Activated naive CD4-positive, alpha-beta T cell treated with anti-CD3 and anti-CD28 coated beads, Interleukin-2, amount 50 U/mL, for 72 hours (primary cell): Measurements from ENCODE around the gene ZMYND8. TPM values are rescaled to one million over a fixed set of nuclear protein-coding genes. Genes with fewer than 3 reads are reported as not detected.
A peak's percentile ranks its signal among the peaks of the same experiment; 100 is the strongest.
"Not testable (repeated sequence)": the region's sequence is repeated elsewhere in the genome, so short reads cannot be mapped to it uniquely, and the experiment has no call there.

Source experiments
- ATAC-seq, 2 donors: fragments of 150-1000 bp; cut with Tn5 transposase; 2 replicates each; pipeline ENCODE4 v1.10.0; 2021; ENCODE audit warnings: mild to moderate bottlenecking in 2 of 2, moderate library complexity in 2 of 2
- DNase-seq, 2 donors: peaks; one replicate each; pipeline ENCODE4 v3.0.0; 2021 to 2022; ENCODE audit warnings: low spot score in 2 of 2
- H3K27ac Mint-ChIP-seq, 2 donors: one replicate each; pipeline ENCODE4 v1.8.0; 2022; ENCODE audit warnings: mild to moderate bottlenecking in 2 of 2, mixed read lengths in 2 of 2
- H3K36me3 Mint-ChIP-seq, 2 donors: one replicate each; pipeline ENCODE4 v1.8.0; 2022; ENCODE audit warnings: mixed read lengths in 2 of 2
- H3K9me3 Mint-ChIP-seq, 2 donors: one replicate each; pipeline ENCODE4 v1.8.0; 2022; ENCODE audit warnings: mixed read lengths in 2 of 2
- total RNA-seq, 2 donors: library from RNA; stranded (reverse); gene quantifications; one replicate each; pipeline ENCODE4 v1.2.3, GENCODE V29; 2022

ZMYND8 gene
- total RNA-seq, 2 donors from 2014 or later: 35.7 to 46.4 TPM

DNA sequence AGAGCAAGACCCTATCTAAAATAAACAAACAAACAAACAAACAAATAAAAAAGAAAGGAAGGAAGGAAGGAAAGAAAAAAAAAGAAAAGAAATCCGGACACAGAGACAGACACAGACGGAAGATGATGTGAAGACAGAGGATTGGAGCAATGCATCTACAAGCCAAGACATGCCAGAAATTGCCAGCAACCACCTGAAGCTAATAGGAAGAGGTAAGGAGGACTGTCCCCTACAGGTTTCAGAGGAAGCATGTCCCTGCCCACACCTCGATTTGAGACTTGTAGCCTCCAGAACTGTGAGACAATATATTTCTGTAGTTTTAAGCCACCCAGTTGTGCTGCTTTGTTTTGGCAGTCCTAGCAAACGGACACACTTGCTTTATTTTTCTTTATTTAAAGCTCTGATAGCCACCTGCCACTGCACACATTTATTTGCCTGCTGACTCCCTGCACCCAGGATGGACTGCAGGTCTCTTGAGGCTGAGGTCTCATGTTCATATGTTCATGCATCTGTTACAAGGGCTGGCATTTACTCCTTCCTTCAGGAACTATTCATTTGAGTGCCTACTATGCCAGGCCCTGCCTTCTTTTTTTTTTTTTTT is 20.7 kb upstream of the ZMYND8 start:
- ATAC-seq (no peak), DNase-seq (no peak)
- Mint-ChIP-seq H3K27ac (peak overlapping the region in 1 of 2 donors; percentile 77), H3K9me3 (no peaks in the 10 kb centered on the region), H3K36me3 (no peaks in the 10 kb centered on the region)

DNA sequence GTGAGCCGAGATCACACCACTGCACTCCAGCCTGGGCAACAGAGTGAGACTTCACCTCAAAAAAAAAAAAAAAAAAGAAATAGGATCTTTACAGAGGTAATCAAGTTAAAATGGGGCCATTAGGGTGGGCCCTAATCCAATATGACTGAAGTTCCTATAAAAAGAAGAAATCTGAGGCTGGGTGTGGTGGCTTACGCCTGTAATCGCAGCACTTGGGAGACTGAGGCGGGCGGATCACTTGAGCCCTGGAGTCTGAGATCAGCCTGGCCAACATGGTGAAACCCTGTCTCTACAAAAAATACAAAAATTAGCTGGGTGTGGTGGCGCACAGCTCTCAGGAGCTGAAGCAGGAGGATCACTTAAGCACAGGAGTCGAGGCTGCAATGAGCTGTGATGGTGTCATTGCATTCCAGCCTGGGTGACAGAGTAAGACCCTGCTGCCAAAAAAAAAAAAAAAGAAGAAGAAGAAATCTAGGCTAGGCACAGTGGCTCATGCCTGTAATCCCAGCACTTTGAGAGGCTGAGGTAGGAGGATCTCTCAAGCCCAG is 19.7 kb upstream of the ZMYND8 start:
- peak overlapping the region; percentile 22 to 77 for H3K27ac Mint-ChIP-seq
- not testable (repeated sequence) for ATAC-seq, DNase-seq, H3K36me3 Mint-ChIP-seq, H3K9me3 Mint-ChIP-seq

DNA sequence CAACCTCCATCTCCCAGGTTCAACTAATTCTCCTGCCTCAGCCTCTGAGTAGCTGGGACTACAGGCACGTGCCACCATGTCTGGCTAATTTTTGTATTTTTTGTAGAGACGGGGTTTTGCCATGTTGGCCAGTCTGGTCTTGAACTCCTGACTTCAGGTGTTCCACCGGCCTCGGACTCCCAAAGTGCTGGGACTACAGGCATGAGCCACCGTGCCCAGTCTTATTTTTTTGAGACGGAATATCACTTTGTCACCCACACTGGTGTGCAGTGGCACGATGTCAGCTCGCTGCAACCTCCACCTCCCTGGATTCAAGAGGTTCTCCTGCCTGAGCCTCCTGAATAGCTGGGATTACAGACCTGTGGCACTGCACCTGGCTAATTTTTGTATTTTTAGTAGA is 17.6 kb upstream of the ZMYND8 start:
- not testable (repeated sequence) for H3K9me3 Mint-ChIP-seq, DNase-seq, H3K36me3 Mint-ChIP-seq, H3K27ac Mint-ChIP-seq, ATAC-seq

DNA sequence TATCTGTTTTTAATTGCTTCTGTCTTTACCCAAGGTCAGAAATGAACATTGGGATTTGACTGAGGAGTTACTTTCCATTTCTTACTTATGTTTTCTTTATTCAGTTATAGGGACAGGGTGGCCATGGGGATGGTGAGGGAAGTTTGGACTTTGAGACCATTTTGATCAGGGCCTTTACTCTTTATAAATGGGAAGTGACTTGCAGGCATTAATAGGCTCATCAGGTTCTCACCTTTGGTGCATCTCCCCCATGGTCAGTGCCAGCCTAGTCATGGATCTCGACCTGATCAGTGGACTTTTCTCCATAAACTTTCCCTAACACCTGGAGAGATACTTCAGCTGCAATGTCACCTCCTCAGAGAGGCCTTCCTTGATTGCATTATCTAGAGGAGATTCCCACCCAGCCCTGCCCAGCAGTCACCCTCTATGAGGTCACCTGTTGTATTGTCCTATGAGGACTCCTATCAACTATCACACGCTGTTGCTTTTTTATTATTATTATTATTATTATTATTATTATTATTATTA is 16.8 kb upstream of the ZMYND8 start:
- ATAC-seq: no peak
- no peaks in the 10 kb centered on the region for H3K36me3 Mint-ChIP-seq
- H3K9me3 Mint-ChIP-seq: no peaks in the 10 kb centered on the region
- no peak for DNase-seq
- H3K27ac Mint-ChIP-seq: no peak overlapping the region

DNA sequence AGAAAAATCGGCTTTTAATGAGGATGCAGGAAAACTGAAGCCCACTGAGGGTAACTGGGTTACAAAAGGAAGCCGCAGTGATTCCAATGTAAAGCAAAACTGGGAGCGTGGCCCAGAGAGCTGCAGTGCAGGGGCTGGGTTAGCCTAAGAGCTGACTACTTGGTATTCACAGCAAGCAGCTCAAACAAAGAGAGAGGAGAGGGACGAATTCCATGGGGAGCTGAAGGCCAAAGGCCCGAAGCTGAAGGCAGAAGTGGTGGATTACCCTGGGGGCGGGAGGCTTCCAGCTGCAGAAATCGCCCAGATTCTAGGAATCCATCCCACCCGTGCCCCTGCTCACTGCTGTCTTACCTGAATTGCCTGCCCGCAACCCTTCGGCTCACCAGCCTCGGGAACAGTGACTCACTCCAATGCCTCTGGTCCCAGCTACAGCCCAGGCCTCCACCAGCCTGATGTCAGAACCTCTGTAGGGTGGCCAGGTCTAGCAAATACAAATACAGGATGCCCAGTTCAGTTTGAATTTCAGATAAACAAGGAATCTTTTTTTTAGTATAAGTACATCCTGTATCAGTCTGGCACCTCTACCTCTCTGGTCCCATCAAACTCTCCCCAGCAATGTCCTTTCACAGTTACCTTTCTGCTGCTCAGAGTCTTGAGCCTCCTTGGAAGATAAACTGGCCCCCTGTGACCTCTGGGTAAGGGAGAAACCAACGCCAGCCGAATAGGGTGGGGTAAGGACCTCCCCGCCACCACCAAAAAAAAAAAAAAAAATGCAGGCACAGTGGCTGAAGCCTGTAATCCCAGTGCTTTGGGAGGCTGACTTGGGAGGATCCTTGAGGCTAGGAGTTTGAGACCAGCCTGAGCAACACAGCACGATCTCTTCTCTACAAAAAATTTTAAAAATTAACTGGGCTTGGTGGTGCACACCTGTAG is 14.6 kb upstream of the ZMYND8 start:
- Mint-ChIP-seq H3K9me3 (no peaks in the 10 kb centered on the region), H3K27ac (no peak overlapping the region), H3K36me3 (no peaks in the 10 kb centered on the region)
- DNase-seq: no peak
- ATAC-seq: no peak

DNA sequence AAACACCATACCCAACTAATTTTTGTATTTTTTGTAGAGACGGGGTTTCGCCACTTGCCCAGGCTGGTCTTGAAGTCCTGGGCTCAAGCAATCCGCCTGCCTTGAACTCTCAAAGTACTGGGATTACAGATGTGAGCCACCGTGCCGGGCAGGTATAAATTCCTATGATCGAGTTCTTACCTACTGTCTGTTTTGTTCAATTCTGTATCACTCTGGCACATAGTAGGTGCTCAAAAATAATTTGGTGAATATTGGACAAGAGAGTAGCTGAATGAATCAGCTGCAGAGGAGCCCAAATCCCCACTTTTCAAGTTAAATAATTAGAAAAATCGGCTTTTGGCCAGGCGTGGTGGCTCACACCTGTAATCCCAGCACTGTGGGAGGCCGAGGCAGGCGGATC is 13.7 kb upstream of the ZMYND8 start:
- DNase-seq (no peak), ATAC-seq (no peak)
- no peaks in the 10 kb centered on the region for H3K36me3 Mint-ChIP-seq
- H3K9me3 Mint-ChIP-seq: no peaks in the 10 kb centered on the region
- no peak overlapping the region for H3K27ac Mint-ChIP-seq

DNA sequence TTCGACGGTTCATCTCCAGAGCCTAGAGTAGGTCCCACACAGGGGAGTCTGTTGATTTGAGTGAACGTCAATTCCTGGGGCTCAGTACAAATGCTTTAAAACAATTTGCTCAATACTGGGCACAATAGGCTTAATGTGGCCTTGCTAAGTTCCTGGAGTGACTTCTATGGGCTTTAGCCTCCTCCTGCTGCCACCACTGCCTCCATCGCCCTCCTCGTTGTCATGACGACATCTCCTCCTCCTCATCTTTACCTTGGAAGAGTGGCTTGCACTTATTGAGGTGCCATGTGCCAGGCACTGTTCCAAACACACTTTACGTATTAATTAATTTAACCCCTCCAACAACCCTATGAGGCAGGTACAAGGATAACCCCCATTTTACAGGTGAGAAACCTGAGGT is 11.8 kb upstream of the ZMYND8 start:
- Mint-ChIP-seq H3K9me3 (no peaks in the 10 kb centered on the region), H3K27ac (no peak overlapping the region), H3K36me3 (no peaks in the 10 kb centered on the region)
- DNase-seq (no peak), ATAC-seq (no peak)

- not testable (repeated sequence) for H3K27ac Mint-ChIP-seq, H3K36me3 Mint-ChIP-seq, H3K9me3 Mint-ChIP-seq, DNase-seq, ATAC-seq
Measured at GRCh38 chr20:47366301-47366700, 9.8 kb upstream of the ZMYND8 start.

DNA sequence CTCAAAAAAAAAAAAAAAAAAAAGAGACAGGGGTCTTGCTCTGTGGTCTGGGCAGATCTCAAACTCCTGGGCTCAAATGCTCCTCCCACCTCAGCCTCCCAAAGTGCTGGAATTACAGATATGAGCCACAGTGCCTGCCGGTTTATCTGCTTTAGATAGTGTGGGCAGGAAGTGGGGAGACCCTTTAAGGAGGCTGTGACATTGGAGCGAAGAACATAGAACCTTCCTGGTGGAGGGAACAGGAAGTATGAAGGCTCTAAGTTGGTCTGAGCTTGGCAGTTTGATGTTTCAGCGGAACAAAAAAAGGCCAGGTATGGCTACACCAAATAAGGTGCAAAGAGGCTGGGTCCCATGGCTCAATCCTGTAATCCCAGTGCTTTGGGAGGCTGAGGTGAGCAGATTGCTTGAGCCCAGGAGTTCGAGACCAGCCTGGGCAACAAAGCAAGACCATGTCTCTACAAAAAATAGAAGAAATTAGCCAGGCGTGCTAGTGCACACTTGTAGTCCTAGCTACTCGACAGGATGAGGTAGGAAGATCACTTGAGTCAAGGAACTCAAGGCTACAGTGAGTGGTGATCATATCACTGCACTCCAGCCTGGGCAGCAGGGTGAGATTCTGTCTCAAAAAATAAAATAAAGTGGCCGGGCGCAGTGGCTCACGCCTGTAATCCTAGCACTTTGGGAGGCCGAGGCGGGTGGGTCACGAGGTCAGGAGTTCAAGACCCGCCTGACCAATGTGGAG is 8.7 kb upstream of the ZMYND8 start:
- ATAC-seq (peak in 1 of 2 donors; percentile 37), DNase-seq (no peak)
- peak overlapping the region; percentile 74 to 81 for H3K27ac Mint-ChIP-seq
- no peaks in the 10 kb centered on the region for H3K9me3 Mint-ChIP-seq
- H3K36me3 Mint-ChIP-seq: no peaks in the 10 kb centered on the region

- Mint-ChIP-seq H3K27ac (peak overlapping the region in 1 of 2 donors; percentile 12), H3K9me3 (no peaks in the 10 kb centered on the region), H3K36me3 (no peaks in the 10 kb centered on the region)
- DNase-seq (no peak), ATAC-seq (no peak)
Measured at GRCh38 chr20:47362361-47363219, 6.1 kb upstream of the ZMYND8 start.

GRCh38 chr20:47361057-47361915 is 4.8 kb upstream of the ZMYND8 start:
- Mint-ChIP-seq H3K36me3 (peaks cover 0 to 4% of the 10 kb centered on the region in 2 donors), H3K27ac (peak overlapping the region in 1 of 2 donors; percentile 99), H3K9me3 (no peaks in the 10 kb centered on the region)
- no peak for ATAC-seq
- DNase-seq: no peak

DNA sequence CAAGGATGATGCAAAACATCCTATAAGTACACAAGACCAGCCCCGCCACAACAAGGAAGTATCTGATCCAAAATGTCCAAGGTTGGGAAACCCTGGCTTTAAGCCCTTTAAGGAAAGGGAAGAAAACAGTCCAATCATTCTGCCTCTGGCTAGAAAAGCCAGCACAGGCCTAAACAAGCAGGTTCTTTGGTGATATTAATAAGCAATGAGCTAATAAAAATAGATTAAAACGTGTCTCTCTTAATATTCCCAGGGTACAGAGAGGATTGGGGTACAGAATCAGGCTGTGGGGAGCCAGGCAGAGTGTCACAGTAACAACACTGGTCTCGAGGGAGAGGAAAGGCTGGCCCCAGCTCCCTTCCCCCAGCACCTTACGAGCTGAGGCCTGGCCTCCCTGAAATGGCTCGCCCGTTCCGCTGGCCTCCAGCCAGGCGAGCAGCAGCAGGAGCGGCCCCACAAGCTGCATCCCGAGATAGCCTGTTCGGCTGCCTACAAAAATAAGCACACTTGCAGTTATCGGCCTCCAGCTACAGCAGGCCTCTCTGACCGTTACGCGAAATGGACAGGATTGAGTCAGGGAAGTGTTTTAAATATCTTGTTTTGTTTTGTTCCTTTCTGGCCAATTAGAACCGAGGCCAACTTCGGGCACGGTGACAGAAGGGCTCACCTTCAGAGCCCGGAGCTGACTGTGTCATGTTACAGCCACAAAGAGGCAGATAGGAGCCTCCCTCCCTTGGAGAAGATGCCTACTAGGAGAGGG is 4.0 kb upstream of the ZMYND8 start:
- H3K9me3 Mint-ChIP-seq: no peaks in the 10 kb centered on the region
- ATAC-seq (no peak), DNase-seq (no peak)
- H3K36me3 Mint-ChIP-seq: peaks cover 6 to 11% of the 10 kb centered on the region in 2 donors
- peak overlapping the region in 1 of 2 donors; percentile 99 for H3K27ac Mint-ChIP-seq

- DNase-seq: no peak
- Mint-ChIP-seq H3K36me3 (peaks cover 13 to 19% of the 10 kb centered on the region in 2 donors), H3K27ac (peak overlapping the region; percentile 94 to 99), H3K9me3 (no peaks in the 10 kb centered on the region)
- no peak for ATAC-seq
Measured at GRCh38 chr20:47359530-47360296, 3.2 kb upstream of the ZMYND8 start.
